ENCODE measurements around the gene TENM3.

Gene TENM3

GRCh38 chr4:182786991-182787390 is 543.8 kb downstream of the TENM3 start:
- Histone ChIP-seq H3K4me2 (ENCODE audit: low read length) (no peak overlapping the region), H3K4me1 (ENCODE audit: low read length) (no peaks in the 10 kb centered on the region), H3K4me3 (ENCODE audit: low read length) (no peak overlapping the region), H3K79me2 (ENCODE audit: low read length) (no peaks in the 10 kb centered on the region), H3K27me3 (ENCODE audit: low read depth, low read length) (no peaks in the 10 kb centered on the region), H3K9me3 (ENCODE audit: insufficient read depth, low read length) (no peaks in the 10 kb centered on the region), H3K9ac (ENCODE audit: low read length) (no peak overlapping the region), H2AFZ (ENCODE audit: low read depth, low read length) (no peak overlapping the region), H3K27ac (ENCODE audit: low read length) (no peak overlapping the region), H3K36me3 (replicated peaks; ENCODE audit: low read depth, low read length) (no peaks in the 10 kb centered on the region), H4K20me1 (ENCODE audit: insufficient read depth, low read length) (no peaks in the 10 kb centered on the region)
- TF ChIP-seq EZH2phosphoT487 (IDR thresholded peaks at IDR 0.05; ENCODE audit: low read depth) (no peak), CTCF (IDR thresholded peaks at IDR 0.05; ENCODE audit: low read depth, low read length) (no peak)

GRCh38 chr4:182788201-182788600 is 545.0 kb downstream of the TENM3 start:
- no peak overlapping the region for H3K4me2 ChIP-seq (ENCODE audit: low read length)
- H3K9ac ChIP-seq (ENCODE audit: low read length) = no peak overlapping the region
- no peak overlapping the region for H3K27ac ChIP-seq (ENCODE audit: low read length)
- H3K79me2 ChIP-seq (ENCODE audit: low read length) = no peaks in the 10 kb centered on the region
- TF ChIP-seq EZH2phosphoT487 (IDR thresholded peaks at IDR 0.05; ENCODE audit: low read depth) = no peak
- no peak for TF ChIP-seq CTCF (IDR thresholded peaks at IDR 0.05; ENCODE audit: low read depth, low read length)
- no peaks in the 10 kb centered on the region for H3K36me3 ChIP-seq (replicated peaks; ENCODE audit: low read depth, low read length)
- no peaks in the 10 kb centered on the region for H3K4me1 ChIP-seq (ENCODE audit: low read length)
- no peak overlapping the region for H2AFZ ChIP-seq (ENCODE audit: low read depth, low read length)
- H4K20me1 ChIP-seq (ENCODE audit: insufficient read depth, low read length) = no peaks in the 10 kb centered on the region
- no peak overlapping the region for H3K4me3 ChIP-seq (ENCODE audit: low read length)
- no peaks in the 10 kb centered on the region for H3K9me3 ChIP-seq (ENCODE audit: insufficient read depth, low read length)
- H3K27me3 ChIP-seq (ENCODE audit: low read depth, low read length) = no peaks in the 10 kb centered on the region

- Histone ChIP-seq H3K9ac (ENCODE audit: low read length) (no peak overlapping the region), H2AFZ (ENCODE audit: low read depth, low read length) (no peak overlapping the region), H4K20me1 (ENCODE audit: insufficient read depth, low read length) (no peaks in the 10 kb centered on the region), H3K4me2 (ENCODE audit: low read length) (no peak overlapping the region), H3K4me3 (ENCODE audit: low read length) (no peak overlapping the region), H3K79me2 (ENCODE audit: low read length) (no peaks in the 10 kb centered on the region), H3K36me3 (replicated peaks; ENCODE audit: low read depth, low read length) (no peaks in the 10 kb centered on the region), H3K9me3 (ENCODE audit: insufficient read depth, low read length) (no peaks in the 10 kb centered on the region), H3K4me1 (ENCODE audit: low read length) (no peaks in the 10 kb centered on the region), H3K27ac (ENCODE audit: low read length) (no peak overlapping the region), H3K27me3 (ENCODE audit: low read depth, low read length) (no peaks in the 10 kb centered on the region)
- TF ChIP-seq CTCF (IDR thresholded peaks at IDR 0.05; ENCODE audit: low read depth, low read length) (no peak), EZH2phosphoT487 (IDR thresholded peaks at IDR 0.05; ENCODE audit: low read depth) (no peak)
Measured at GRCh38 chr4:182789529-182789928, 546.3 kb downstream of the TENM3 start.

- no peaks in the 10 kb centered on the region for H3K36me3 ChIP-seq (replicated peaks; ENCODE audit: low read depth, low read length)
Measured at GRCh38 chr4:182795446-182796238, 552.4 kb downstream of the TENM3 start.

More at GRCh38 chr4:182795446-182796238, 552.4 kb downstream of the TENM3 start:
- no peak overlapping the region for H3K9ac ChIP-seq (ENCODE audit: low read length)
- H3K79me2 ChIP-seq (ENCODE audit: low read length) = no peaks in the 10 kb centered on the region
- no peaks in the 10 kb centered on the region for H4K20me1 ChIP-seq (ENCODE audit: insufficient read depth, low read length)
- no peak overlapping the region for H3K4me3 ChIP-seq (ENCODE audit: low read length)
- peaks cover 4% of the 10 kb centered on the region; the same call in 1 of the 2 replicates for H3K9me3 ChIP-seq (ENCODE audit: insufficient read depth, low read length)
- TF ChIP-seq EZH2phosphoT487 (IDR thresholded peaks at IDR 0.05; ENCODE audit: low read depth) (no peak), CTCF (IDR thresholded peaks at IDR 0.05; ENCODE audit: low read depth, low read length) (no peak)
- H3K4me1 ChIP-seq (ENCODE audit: low read length) = no peaks in the 10 kb centered on the region
- H3K27ac ChIP-seq (ENCODE audit: low read length) = no peak overlapping the region
- H3K27me3 ChIP-seq (ENCODE audit: low read depth, low read length) = no peaks in the 10 kb centered on the region
- H3K4me2 ChIP-seq (ENCODE audit: low read length) = no peak overlapping the region
- no peak overlapping the region for H2AFZ ChIP-seq (ENCODE audit: low read depth, low read length)
